ENCODE measurements around the gene TNFAIP8.

TNFAIP8 gene

GRCh38 chr5:119355685-119356611, at the start of gene TNFAIP8:
Gene TNFAIP8, plus strand, starts transcription at chr5:119356019. Its CDS starts 72 bp downstream, at chr5:119356091.
- peak; percentile 1 for DNase-seq

- DNase-seq, result no peak
These were observed 48.6 kb upstream of the TNFAIP8 start for GRCh38 chr5:119307170-119307569.

DNA sequence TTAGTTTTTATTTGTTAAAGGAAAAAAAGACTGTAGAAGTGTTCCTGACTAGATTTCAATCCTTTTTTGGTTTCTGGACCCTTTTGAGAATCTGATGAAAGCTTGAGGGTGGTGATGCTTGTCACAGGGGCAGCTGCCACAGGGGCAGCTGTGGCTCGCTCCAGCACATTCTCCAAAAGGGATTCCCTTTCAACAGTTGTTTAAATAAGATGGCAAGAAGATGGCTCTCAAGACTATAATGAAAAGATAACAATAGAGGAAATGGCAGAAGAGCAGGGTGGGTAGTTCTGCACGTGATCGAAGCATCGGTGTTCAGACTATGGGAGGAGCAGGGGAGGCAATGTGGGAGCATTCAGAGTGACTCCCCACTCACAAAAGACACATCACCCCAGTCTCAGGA, 46.5 kb upstream of the TNFAIP8 start:
- DNase-seq, result no peak

DNA sequence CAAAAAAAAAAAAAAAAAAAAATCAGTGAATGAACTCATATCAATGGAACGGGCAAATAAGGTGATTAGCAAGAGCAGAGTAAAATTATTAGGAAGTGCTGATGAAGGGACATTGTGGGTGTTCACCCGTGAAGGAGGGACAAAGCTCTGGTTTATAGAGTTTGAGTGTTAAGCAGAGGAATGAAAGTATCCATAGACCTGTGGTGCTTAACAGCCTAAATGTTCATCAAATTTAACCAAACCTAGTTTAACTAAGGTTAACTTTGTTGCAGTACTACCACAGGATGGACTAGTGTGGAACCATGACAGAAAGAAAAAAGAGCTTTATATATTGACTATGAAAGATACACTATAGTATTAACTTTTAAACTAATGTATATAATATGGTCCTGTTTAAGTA, 44.1 kb upstream of the TNFAIP8 start:
- DNase-seq, result no peak

DNA sequence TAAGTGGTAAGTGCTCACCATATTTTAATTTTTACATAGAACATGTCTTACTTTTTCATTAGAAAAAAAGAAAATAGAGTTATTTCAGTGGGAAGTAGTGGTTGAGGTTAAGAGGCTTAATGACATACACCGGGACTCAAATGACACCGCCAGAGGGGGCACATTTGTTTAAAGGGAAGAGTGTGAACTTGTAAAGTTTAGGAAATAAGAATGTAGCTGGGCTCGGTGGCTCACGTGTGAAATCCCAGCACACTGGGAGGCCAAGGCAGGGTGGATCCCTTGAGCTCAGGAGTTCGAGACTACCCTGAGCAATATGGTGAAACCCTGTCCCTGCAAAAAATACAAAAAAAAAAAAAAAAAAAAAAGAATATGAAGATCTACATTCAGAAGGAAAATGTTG, 43.4 kb upstream of the TNFAIP8 start:
- DNase-seq, result no peak

DNA sequence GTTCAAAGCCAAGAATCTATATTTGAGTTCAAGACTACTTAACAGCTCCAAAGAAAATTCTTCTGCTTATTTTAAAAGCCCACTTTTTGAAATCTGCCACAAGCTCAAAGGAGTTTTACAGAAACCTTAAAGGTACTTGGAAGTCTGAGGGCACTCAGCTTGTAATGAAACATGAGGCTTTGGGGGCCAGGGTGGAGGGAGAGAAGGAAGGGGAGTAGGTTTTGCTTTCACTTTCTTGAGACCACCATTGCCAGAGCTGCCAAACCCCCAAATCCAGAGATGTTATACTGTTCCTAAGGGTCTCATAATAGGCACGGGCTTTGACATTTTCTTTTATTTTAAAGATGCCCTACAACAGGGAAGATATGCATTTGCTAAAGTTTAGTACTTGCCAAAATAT, 42.6 kb upstream of the TNFAIP8 start:
- DNase-seq, result no peak

- DNase-seq, result no peak
These were observed 41.9 kb upstream of the TNFAIP8 start for GRCh38 chr5:119313658-119314605.

- peak; percentile 55 for DNase-seq
These were observed 40.3 kb upstream of the TNFAIP8 start for GRCh38 chr5:119315516-119315949.

DNA sequence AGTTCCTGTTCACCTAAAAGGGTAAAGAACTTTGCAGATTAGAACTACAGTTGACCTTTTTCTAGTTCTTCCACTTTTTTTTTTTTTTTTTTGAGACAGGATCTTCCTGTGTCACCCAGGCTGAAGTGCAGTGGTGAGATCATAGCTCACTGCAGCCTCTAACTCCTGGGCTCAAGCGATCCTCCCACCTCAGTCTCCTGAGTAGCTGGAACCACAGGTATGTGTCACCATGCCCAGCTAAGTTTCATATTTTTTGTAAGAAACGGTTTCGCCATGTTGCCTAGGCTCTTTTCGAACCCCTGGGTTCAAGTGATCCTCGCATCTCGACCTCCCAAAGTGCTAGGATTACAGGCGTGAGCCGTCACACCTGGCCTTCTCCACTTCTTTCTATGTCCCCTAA, 39.7 kb upstream of the TNFAIP8 start:
- DNase-seq, result no peak

DNA sequence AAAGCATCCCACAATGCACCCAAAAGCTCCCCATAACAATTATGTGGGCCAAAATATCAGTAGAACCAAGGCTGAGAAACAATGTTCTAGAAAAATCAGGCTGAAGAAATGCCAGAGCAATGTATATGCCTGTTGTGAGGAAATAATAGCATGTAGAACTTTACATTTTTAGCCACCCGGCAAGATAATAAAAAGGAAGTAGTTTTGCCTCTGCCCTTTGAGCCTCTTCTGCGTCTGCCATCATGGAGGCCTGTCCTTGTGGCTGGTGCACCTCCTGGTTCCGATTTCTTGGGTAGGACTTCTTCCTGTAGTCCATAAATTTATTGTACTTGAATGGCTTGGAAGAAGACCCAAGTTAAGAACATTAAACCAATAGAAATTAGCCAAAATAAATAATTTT, 38.9 kb upstream of the TNFAIP8 start:
- no peak for DNase-seq

- DNase-seq, result no peak
These were observed 37.4 kb upstream of the TNFAIP8 start for GRCh38 chr5:119318256-119318894.

- DNase-seq, result no peak
These were observed 36.4 kb upstream of the TNFAIP8 start for GRCh38 chr5:119319401-119319800.

DNA sequence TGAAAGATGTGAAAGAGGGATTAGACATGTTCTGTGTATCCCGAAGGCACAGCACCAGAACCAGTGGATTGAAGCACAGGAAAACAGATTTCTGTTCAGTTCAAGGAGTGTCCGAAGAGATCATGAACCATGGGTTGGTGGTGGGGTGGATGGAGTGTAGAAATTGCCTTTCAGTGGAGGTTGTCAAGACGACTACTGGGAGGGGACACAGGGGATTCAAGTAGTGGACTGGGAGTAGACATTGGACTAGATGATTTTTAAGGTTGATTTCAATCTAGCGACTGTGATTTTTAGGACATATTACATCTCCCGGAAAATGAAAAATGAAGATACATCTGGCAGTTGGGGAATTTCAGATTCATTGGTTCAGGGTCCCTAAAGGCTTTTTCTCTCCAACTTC, 35.9 kb upstream of the TNFAIP8 start:
- DNase-seq, result no peak

- DNase-seq, result no peak
These were observed 34.1 kb upstream of the TNFAIP8 start for GRCh38 chr5:119321569-119322311.

GRCh38 chr5:119322312-119322947, 33.4 kb upstream of the TNFAIP8 start:
- no peak for DNase-seq

- DNase-seq, result no peak
These were observed 32.8 kb upstream of the TNFAIP8 start for GRCh38 chr5:119322948-119323537.

- DNase-seq, result no peak
These were observed 32.2 kb upstream of the TNFAIP8 start for GRCh38 chr5:119323601-119324000.

DNA sequence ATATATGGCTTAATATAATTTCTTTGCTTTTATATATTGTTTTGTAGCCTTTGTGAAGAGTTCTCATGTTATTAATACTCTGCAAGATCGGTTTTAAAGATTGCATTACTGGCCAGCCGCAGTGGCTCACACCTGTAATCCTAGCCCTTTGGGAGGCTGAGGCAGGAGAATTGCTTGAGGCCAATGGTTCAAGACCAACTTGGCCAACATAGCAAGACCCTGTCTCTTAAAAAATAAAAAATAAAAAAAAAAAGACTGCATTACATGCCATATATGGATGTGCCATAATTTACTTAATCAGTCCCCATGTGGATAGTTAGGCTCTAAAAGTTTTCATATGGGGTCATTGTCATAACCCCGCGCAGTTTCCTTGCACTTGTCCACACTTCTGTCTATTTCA, 31.0 kb upstream of the TNFAIP8 start:
- no peak for DNase-seq

- no peak for DNase-seq
These were observed 28.8 kb upstream of the TNFAIP8 start for GRCh38 chr5:119327018-119327417.

GRCh38 chr5:119328753-119329602, 26.8 kb upstream of the TNFAIP8 start:
- no peak for DNase-seq
